ENCODE measurements around the gene MAPK8IP1.

Gene MAPK8IP1

GRCh38 chr11:45927684-45928413 lies 42.4 kb downstream of the MAPK8IP1 start:
- no peak for FAIRE-seq

GRCh38 chr11:45928535-45929215 lies 43.2 kb downstream of the MAPK8IP1 start:
- FAIRE-seq = no peak

GRCh38 chr11:45929486-45930030 lies 44.1 kb downstream of the MAPK8IP1 start:
- no peak for FAIRE-seq

GRCh38 chr11:45930031-45930794 lies 44.8 kb downstream of the MAPK8IP1 start:
- FAIRE-seq = no peak

- FAIRE-seq = no peak
Measured at GRCh38 chr11:45930951-45931570, 45.6 kb downstream of the MAPK8IP1 start.

- no peak for FAIRE-seq
Measured at GRCh38 chr11:45931739-45932138, 46.3 kb downstream of the MAPK8IP1 start.

DNA sequence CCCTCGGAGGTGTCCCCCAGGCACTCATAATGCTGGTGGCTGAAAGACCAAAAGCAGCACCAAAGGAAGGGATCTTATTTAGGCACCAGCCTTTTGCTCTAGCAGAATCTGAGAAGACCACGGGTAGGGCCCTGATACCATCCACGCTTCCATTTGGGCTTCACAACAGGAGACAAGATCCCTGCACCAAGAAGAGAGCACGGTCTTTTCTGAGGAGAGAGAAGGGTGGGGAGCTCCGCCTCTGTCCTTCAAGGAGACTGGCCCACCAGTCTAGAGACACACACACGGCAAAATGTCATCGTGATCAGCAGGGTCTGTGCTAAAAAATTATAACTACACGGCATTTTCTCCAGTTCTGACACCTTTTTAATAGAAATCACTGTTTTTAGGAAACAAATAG lies 46.8 kb downstream of the MAPK8IP1 start:
- no peak for FAIRE-seq

DNA sequence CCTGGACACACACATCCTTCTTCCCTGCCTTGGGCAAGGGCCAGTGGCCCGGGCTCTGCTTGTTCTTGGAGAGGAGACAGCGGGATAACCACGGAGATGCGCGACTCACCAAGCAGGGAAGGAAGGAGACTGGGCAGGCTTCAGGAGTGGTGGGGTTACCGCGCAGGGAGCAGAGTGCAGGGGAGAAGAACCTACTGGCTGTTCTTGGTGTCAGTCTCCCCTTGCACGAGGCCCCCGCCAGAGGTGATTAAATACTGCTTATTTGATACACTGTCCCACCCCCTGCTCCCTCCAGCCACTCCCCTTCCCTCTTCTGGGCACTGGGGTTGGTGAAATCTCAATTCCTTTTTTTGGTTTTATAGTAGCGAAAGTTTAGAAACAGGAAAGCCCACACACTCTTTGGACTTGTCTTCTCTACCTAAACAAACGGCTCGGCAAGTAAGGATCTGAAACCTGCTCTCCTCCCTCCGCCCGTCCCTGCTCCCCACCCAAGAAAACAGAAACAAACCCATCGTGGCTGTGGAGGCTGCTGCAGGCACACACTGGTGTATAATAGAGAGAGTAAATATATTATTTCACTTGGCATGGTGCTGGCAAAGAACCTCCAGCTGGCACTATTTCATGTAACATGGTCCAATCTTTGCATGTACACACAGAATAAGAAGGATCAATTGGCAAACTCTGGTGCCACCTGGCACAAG lies 47.8 kb downstream of the MAPK8IP1 start:
- no peak for FAIRE-seq

DNA sequence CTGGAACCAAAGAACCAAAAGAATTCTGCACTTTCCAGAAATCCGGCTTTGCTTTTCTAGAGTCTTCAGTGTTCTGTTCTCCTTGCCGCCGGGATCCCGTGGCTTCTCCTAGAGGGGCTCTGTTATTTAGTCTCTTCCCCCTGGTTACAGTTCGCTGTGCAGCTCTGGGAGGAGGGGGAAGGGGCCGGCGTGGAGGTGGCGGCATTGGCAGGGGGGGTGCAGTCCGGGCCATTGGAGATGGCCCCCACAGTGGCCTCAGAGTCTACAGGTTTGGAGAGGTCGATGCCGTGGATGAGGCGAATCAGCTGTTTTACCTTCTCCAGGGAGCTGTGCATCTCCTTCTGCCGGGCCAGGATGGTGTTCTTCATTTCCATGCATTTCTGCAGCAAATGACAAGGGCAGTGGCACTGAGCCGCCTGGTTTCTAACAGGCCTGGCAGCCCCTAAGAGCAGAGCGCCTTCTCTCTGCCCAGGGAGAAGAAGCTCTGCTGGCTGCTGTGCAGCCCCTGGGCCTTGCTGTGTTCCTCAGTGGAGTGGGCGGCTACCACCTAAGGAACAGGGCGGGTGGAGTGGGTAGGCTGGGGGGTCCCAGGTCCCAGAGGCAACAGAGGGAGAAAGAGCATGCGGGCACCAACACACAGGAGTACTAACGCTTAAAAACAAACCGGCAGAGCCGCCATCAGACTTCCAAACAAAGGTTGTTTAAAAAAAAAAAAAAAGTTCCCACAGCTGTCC lies 48.6 kb downstream of the MAPK8IP1 start:
- no peak for FAIRE-seq

- no peak for FAIRE-seq
Measured at GRCh38 chr11:45934580-45935318, 49.3 kb downstream of the MAPK8IP1 start.

DNA sequence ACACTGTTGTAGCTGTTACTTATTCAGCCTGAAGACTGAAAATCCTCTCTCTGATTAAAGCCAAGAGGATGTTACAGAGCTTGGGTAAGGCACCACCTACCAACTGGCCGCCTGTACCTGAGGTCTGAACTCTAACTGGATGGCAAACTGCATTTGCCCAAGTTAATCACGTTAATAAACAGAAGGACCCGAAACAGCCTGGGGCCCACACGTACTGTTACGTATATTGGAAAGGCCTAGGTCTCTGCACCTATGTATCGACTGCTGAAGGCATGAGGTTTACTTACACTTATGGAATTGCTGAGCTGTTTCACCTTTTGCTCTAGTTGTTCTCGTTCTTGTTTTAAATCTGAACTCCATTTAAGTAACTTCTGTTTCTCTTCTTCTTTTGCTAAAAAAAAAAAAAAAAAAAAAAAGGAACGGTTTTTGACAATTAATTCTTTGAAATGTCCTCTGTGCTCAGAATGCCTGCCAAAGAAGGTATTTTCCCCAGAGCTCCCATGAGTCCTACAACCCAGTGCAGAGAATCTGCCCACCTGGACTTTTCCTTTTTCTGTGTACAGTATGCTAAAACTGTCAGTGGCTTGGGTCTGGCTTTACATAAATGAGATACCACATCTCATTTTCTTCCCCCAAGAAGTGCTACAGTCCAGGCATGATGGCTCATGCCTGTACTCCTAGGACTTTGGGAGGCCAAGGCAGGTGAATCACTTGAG lies 50.1 kb downstream of the MAPK8IP1 start:
- FAIRE-seq = no peak

DNA sequence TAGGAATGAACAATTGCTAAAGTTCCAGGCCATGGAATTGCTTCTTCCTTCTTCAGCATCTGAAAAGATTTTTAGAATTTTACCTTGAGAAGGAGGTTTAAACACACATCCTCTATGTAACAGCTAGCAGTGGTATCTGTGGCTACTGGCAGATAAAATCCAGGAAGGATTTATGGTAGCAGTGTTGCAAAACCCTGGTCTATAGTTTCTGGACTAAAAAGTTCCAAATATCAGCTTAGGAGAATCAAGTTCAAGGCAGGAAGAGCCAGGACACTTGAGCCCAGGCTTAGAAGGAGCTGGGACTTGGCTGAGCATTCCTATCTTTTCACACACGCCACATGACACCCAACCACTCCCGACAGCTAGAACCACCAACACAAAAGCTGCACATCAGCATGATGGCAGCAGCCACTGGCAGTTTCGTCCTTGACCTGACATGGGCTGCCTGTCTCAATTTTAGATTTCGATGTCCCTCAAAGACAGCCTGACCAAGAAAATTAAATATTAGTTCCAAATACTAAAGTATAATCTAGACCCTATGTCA lies 51.1 kb downstream of the MAPK8IP1 start:
- FAIRE-seq = no peak

DNA sequence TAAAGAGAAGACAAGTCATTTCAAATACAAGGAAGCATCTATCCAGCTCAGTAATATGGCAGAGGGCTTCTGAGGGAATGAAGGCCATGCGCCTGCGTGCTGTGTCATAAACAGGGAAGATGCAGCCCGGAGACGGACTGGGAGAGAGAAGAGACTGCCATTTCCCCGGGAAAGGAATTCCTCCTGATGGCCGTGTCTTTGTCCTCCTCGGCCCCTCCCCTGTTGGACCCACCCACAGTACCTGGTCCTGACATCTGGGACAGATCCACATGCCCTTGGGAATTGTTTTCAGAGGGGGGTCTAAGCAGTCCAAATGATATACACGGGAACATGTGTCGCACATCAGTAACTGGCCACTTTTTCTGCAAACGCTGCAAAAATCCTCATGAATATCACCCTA lies 52.5 kb downstream of the MAPK8IP1 start:
- FAIRE-seq = no peak

DNA sequence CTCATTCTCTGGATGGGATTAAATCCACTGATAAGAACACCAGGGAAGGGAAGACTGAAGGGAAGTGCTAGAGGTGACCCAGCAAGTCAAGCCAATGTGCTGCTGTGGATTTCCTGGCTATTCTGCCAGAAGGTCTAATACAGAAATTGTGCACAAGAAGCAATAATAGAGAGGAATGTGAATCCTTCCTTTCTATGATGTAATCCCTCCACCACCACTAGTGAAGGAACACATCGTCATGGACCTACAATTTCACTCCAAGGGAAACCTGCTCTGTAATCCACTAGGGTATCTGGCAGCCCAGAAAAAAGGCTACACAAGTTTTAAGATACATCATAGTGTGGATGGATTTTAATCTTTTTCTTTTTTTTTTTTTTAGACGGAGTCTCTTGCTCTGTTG lies 54.4 kb downstream of the MAPK8IP1 start:
- no peak for FAIRE-seq

- no peak for FAIRE-seq
Measured at GRCh38 chr11:45941285-45941684, 55.8 kb downstream of the MAPK8IP1 start.

DNA sequence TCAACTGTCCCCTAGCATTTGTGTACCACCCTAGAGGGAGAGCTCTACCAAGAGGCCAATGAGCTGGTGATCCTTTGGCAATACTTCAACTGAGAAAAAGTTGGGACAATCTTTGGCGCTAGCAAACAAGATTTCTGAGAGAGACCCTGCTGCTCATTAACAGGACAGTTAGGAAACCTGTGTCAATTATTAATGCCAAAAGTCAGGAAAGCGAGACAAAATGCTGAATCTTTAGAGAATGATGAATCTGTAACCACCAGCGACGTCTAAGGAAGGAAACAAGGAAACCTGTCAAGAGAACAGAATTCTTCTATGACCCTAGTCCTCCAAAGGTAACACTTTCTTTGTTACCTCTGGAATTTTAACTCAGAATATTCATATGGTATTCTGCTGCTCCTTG lies 56.9 kb downstream of the MAPK8IP1 start:
- FAIRE-seq = no peak

DNA sequence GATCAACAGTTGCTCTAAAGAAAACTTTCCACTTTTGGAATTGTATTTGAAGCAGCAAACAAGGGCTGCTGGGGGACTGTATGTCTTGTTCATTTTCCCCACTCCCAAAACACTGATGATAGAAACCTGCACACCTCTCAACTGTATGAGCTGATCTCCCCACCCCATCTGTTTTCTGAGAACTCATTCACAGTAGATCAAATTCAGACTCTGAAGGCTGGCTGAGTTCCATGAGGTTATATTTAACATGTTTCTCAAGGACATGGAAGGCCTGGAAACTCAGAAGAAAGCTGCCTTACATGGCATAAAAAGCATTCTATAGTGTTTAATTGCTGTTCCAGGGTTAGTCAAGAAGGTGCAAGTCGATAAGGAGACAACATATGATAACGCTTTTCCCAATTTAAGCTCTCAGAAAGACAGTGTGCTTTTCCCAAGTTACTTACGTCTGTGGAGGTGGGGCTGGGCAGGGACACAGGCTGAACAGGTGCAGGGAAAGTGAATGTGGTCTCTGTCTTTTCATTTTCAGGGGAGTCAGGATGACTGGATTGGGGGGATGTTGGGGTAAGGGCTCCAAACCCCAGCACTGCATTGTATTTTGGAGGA lies 60.0 kb downstream of the MAPK8IP1 start:
- no peak for FAIRE-seq

DNA sequence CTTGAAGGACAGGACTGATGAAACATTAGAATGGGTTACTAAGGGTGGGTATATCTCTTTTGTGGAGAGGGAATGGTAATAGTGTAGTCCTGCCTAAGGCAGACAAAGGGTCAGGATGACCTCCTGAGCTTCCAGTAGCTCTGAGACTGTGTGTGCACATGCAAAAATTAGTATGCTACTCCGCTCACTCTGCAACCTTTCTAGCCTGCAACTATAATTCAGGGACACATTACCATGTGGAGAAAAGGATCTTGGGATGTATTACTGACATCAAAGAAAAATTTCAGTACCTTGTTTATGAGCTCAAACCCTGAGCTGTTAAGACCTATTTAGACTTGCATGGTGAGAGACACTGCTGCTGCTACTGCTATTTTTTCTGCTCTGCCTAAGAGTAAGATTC lies 62.4 kb downstream of the MAPK8IP1 start:
- FAIRE-seq = no peak

DNA sequence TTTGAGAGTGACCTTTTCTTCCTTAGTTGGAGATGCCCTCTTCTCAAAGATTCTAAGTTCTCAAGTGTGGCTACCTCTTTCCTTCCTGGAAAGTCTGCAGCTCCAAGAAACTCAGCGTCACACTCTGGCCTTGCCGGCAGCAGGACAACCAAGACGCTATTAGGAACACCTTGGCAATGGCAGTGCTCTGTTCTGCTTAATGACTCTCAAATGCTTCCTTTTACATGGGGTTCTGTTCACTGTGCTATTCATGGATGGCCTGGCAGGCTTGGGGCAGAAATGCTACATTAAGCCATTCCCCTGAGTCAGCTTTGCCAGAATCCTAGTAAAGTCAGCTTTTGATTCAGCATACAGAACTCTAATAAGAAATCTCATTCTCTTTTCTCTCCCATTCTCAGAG lies 62.9 kb downstream of the MAPK8IP1 start:
- FAIRE-seq = no peak
